Measurements from ENCODE around the gene PYCARD. TPM values are rescaled to one million over a fixed set of nuclear protein-coding genes. Genes with fewer than 3 reads are reported as not detected.

Gene PYCARD
- total RNA-seq, 1 experiment from 2014 or later = 99.4 TPM

DNA sequence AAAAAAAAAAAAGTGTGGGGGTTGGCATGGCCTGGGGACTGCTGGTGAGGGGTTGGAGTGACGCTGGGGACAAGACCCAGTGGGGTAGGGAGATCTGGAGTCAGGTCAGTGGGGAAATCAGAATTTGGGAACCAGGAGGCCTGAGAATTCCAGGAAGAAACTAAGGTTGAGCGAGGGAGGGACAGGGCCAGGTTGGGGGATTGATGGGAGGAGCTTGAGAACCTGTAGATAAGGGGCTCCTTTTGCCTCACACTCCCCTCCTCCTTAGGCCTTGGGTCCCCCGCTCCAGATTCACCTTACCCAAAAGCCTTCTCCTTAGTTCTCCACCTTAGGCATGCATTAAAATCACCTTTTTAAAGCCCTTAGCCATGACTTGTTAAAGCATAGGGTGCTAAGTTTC lies 22.6 kb upstream of the PYCARD start:
- ATAC-seq = no peak
- in situ Hi-C loops (cut with HindIII; ENCODE audit: low pct_unique_long_range_greater_than_20kb, low sequenced_read_pairs) = no loop called here
- POLR2A ChIA-PET = interaction anchor here (0.8 kb wide), 1 partner anchor 24 kb away, joined by 6 read pairs; no protein-coding TSS in a partner anchor

DNA sequence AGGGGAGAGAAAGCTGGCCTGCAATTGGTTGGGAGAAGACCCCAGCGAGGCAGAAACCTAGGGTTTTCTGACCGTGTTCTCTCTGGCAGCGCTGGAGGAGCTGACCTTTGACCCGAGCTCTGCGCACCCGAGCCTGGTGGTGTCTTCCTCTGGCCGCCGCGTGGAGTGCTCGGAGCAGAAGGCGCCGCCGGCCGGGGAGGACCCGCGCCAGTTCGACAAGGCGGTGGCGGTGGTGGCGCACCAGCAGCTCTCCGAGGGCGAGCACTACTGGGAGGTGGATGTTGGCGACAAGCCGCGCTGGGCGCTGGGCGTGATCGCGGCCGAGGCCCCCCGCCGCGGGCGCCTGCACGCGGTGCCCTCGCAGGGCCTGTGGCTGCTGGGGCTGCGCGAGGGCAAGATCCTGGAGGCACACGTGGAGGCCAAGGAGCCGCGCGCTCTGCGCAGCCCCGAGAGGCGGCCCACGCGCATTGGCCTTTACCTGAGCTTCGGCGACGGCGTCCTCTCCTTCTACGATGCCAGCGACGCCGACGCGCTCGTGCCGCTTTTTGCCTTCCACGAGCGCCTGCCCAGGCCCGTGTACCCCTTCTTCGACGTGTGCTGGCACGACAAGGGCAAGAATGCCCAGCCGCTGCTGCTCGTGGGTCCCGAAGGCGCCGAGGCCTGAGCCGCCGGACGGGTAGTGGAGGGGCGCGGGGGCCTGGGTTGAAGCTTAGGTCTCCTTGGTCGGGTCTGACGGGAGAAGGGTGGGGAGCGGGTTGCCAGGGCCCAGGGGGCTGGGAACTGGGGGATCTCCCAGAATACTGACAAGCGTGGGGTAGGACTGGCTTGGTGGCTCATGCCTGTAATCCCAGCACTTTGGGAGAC lies 21.8 kb upstream of the PYCARD start:
- Histone ChIP-seq H3K9me3 (ENCODE audit: control insufficient read depth, insufficient read depth, low read depth, low read length) (no peaks in the 10 kb centered on the region), H3K27ac (ENCODE audit: low read length) (no peak overlapping the region), H3K36me3 (ENCODE audit: control insufficient read depth, insufficient read depth, low read length) (no peaks in the 10 kb centered on the region), H3K4me3 (ENCODE audit: low read depth in 2 of 2, low read length in 2 of 2) (no peak overlapping the region), H3K27me3 (ENCODE audit: control insufficient read depth, insufficient read depth, low read length) (no peaks in the 10 kb centered on the region), H3K4me1 (ENCODE audit: control insufficient read depth, insufficient read depth, low read length) (no peaks in the 10 kb centered on the region)
- ChIA-PET POLR2A (interaction anchor here (0.8 kb wide), 1 partner anchor 23 kb away, joined by 6 read pairs; no protein-coding TSS in a partner anchor), CTCF (no interaction called here)
- in situ Hi-C loops (cut with HindIII; ENCODE audit: low pct_unique_long_range_greater_than_20kb, low sequenced_read_pairs) = no loop called here
- intact Hi-C loops (cut with micrococcal nuclease; ENCODE audit: unreplicated experiment) = no loop called here
- ATAC-seq (no peak), DNase-seq (ENCODE audit: low read depth, low spot score) (no peak)
- no TSS peak for BruUV-seq (replicated peaks)
- TF ChIP-seq, protein P1, sequence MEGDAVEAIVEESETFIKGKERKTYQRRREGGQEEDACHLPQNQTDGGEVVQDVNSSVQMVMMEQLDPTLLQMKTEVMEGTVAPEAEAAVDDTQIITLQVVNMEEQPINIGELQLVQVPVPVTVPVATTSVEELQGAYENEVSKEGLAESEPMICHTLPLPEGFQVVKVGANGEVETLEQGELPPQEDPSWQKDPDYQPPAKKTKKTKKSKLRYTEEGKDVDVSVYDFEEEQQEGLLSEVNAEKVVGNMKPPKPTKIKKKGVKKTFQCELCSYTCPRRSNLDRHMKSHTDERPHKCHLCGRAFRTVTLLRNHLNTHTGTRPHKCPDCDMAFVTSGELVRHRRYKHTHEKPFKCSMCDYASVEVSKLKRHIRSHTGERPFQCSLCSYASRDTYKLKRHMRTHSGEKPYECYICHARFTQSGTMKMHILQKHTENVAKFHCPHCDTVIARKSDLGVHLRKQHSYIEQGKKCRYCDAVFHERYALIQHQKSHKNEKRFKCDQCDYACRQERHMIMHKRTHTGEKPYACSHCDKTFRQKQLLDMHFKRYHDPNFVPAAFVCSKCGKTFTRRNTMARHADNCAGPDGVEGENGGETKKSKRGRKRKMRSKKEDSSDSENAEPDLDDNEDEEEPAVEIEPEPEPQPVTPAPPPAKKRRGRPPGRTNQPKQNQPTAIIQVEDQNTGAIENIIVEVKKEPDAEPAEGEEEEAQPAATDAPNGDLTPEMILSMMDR (IDR thresholded peaks at IDR 0.05) = no peak

More for the DNA sequence above, 22.6 kb upstream of the PYCARD start:
- intact Hi-C loops (cut with micrococcal nuclease; ENCODE audit: unreplicated experiment) = no loop called here
- Histone ChIP-seq H3K4me1 (ENCODE audit: control insufficient read depth, insufficient read depth, low read length) (no peaks in the 10 kb centered on the region), H3K9me3 (ENCODE audit: control insufficient read depth, insufficient read depth, low read depth, low read length) (no peaks in the 10 kb centered on the region), H3K4me3 (ENCODE audit: low read depth in 2 of 2, low read length in 2 of 2) (no peak overlapping the region), H3K27me3 (ENCODE audit: control insufficient read depth, insufficient read depth, low read length) (no peaks in the 10 kb centered on the region), H3K27ac (ENCODE audit: low read length) (no peak overlapping the region), H3K36me3 (ENCODE audit: control insufficient read depth, insufficient read depth, low read length) (no peaks in the 10 kb centered on the region)
- no TSS peak for BruUV-seq (replicated peaks)
- DNase-seq (ENCODE audit: low read depth, low spot score) = no peak
- TF ChIP-seq SIN3A (IDR thresholded peaks at IDR 0.05; ENCODE audit: borderline replicate concordance, insufficient read depth, low read depth, low read length) (no peak), REST (IDR thresholded peaks at IDR 0.05; ENCODE audit: insufficient read depth in 1 of 2, low read depth in 2 of 2, low read length in 1 of 2) (no peak), POLR2AphosphoS5 (IDR thresholded peaks at IDR 0.05; ENCODE audit: low read depth, low read length) (no peak), TCF7L2 (IDR thresholded peaks at IDR 0.05; ENCODE audit: low read depth, low read length) (no peak)
- TF ChIP-seq, protein P1 (IDR thresholded peaks at IDR 0.05) = no peak
- CTCF ChIA-PET = no interaction called here

Measured in Panc1 (cell line).